Measurements from ENCODE around the gene SAMSN1. TPM values are rescaled to one million over a fixed set of nuclear protein-coding genes. Genes with fewer than 3 reads are reported as not detected.

Gene SAMSN1
- total and polyA plus RNA-seq, 2 experiments from 2014 or later, result 3.2 to 5.4 TPM

DNA sequence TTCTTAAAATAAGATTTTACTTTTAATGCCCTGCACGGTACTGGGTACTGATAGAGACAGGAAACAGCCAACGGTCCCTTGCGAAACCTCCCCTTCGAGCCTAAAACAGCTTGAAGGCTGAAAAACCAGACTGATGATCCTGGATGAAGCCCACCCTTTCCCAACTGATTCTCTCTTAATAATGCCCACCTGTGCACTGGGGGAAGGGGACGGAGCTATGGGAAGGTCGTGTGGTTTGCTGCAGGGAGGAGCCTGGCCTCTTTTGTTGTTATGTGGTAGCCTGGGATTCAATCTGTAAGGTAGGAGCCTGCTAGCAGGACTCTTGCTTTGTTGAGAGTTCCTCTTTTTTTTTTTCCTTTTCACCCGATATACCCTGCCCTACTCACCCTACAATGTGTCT, 25.6 kb downstream of the SAMSN1 start (continued):
- no peak for TF ChIP-seq CREB1 (CRISPR knock-in tag; IDR thresholded peaks at IDR 0.05; ENCODE audit: low read depth)
- TF ChIP-seq EZH2 (IDR thresholded peaks at IDR 0.05; ENCODE audit: low read depth, unreplicated experiment), result no peak
- TF ChIP-seq ZNF114 (CRISPR knock-in tag; IDR thresholded peaks at IDR 0.05), result no peak
- TF ChIP-seq, protein P1, sequence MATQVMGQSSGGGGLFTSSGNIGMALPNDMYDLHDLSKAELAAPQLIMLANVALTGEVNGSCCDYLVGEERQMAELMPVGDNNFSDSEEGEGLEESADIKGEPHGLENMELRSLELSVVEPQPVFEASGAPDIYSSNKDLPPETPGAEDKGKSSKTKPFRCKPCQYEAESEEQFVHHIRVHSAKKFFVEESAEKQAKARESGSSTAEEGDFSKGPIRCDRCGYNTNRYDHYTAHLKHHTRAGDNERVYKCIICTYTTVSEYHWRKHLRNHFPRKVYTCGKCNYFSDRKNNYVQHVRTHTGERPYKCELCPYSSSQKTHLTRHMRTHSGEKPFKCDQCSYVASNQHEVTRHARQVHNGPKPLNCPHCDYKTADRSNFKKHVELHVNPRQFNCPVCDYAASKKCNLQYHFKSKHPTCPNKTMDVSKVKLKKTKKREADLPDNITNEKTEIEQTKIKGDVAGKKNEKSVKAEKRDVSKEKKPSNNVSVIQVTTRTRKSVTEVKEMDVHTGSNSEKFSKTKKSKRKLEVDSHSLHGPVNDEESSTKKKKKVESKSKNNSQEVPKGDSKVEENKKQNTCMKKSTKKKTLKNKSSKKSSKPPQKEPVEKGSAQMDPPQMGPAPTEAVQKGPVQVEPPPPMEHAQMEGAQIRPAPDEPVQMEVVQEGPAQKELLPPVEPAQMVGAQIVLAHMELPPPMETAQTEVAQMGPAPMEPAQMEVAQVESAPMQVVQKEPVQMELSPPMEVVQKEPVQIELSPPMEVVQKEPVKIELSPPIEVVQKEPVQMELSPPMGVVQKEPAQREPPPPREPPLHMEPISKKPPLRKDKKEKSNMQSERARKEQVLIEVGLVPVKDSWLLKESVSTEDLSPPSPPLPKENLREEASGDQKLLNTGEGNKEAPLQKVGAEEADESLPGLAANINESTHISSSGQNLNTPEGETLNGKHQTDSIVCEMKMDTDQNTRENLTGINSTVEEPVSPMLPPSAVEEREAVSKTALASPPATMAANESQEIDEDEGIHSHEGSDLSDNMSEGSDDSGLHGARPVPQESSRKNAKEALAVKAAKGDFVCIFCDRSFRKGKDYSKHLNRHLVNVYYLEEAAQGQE (IDR thresholded peaks at IDR 0.05; ENCODE audit: unreplicated experiment), result no peak
- no peak for TF ChIP-seq ZNF331 (CRISPR knock-in tag; IDR thresholded peaks at IDR 0.05; ENCODE audit: low read depth)
- no peak for TF ChIP-seq NANOG (IDR thresholded peaks at IDR 0.05; ENCODE audit: borderline replicate concordance)
- TF ChIP-seq, protein P2, sequence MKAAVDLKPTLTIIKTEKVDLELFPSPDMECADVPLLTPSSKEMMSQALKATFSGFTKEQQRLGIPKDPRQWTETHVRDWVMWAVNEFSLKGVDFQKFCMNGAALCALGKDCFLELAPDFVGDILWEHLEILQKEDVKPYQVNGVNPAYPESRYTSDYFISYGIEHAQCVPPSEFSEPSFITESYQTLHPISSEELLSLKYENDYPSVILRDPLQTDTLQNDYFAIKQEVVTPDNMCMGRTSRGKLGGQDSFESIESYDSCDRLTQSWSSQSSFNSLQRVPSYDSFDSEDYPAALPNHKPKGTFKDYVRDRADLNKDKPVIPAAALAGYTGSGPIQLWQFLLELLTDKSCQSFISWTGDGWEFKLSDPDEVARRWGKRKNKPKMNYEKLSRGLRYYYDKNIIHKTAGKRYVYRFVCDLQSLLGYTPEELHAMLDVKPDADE (IDR thresholded peaks at IDR 0.05), result no peak
- TF ChIP-seq JUNB (IDR thresholded peaks at IDR 0.05; ENCODE audit: unreplicated experiment), result no peak

DNA sequence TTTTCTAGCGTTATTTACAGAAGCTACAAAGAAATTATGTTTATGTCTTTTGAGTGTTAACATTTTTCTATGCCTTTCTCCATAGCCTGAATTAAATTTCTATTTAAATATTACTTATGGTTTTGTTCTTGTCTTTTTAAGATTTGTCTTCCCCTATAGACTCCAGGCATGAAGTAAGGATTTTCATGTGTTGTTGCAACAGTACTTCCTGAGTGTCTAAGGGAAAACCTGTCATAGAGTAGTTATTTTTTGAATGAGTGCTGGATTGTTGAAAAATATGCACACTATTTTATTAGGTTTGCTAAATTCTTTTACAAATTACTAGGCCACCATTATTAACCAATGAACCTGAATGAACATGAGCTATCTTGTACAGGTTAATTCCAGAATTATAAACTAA, 27.1 kb downstream of the SAMSN1 start:
- no peaks in the 10 kb centered on the region for H3K36me3 Mint-ChIP-seq (ENCODE audit: low read depth)
- Histone ChIP-seq H3K9me2 (ENCODE audit: insufficient read depth) (no peaks in the 10 kb centered on the region), H3K27me3 (ENCODE audit: insufficient read depth) (no peaks in the 10 kb centered on the region), H3K36me3 (ENCODE audit: insufficient read depth) (no peaks in the 10 kb centered on the region), H3F3A (replicated peaks; ENCODE audit: low read depth) (no peaks in the 10 kb centered on the region), H3K4me2 (no peak overlapping the region), H3K4me1 (ENCODE audit: insufficient read depth) (0 out of 2 replicates have a peak, but pooled peaks cover 3% of the 10 kb centered on the region), H4K20me1 (replicated peaks; ENCODE audit: insufficient read depth) (no peaks in the 10 kb centered on the region), H3K27ac (ENCODE audit: low read depth) (no peak overlapping the region), H3K4me3 (no peak overlapping the region), H2AFZ (no peak overlapping the region), H3K79me2 (replicated peaks; ENCODE audit: insufficient read depth) (no peaks in the 10 kb centered on the region)
- H3K9me3 Mint-ChIP-seq, result peaks cover 4% of the 10 kb centered on the region; the same call in 1 of the 3 replicates
- no peak overlapping the region for H3K27ac Mint-ChIP-seq
- H3K4me3 Mint-ChIP-seq, result no peak overlapping the region
- H3K4me1 Mint-ChIP-seq, result peaks cover 5% of the 10 kb centered on the region
- H3K27me3 Mint-ChIP-seq (ENCODE audit: insufficient read depth, low read depth, poor library complexity), result no peaks in the 10 kb centered on the region
- TF ChIP-seq, protein P1 (IDR thresholded peaks at IDR 0.05; ENCODE audit: unreplicated experiment), result no peak
- TF ChIP-seq, protein P2 (IDR thresholded peaks at IDR 0.05), result no peak
- TF ChIP-seq POLR2AphosphoS5 (IDR thresholded peaks at IDR 0.05; ENCODE audit: low read depth), result no peak
- no peak for TF ChIP-seq JUNB (IDR thresholded peaks at IDR 0.05; ENCODE audit: unreplicated experiment)
- ATAC-seq (no peak), DNase-seq (ENCODE audit: low spot score) (no peak)
